Measurements from ENCODE around the gene CAMK2A. TPM values are rescaled to one million over a fixed set of nuclear protein-coding genes. Genes with fewer than 3 reads are reported as not detected.

CAMK2A gene
- total RNA-seq, 1 donor from 2014 or later, result not detected

DNA sequence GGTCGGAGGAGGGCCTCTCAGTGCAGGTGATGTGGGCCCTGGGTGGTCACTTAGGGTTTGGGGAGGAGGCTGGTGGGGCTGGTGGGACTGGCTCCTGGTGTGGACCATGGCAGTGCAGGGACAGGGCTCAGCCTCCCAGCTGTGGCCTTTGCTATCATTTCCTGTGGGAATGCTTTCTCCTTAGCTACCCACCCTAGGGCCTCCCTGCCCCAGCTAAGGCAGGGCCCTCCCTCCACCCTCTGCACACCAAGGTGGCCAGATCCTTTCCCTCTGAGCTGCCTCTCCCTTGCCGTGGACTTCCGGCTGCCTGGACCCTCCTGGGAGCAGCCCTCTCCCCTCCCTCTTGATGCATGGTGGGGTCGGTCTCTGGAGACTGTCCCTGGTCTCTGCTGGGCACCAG is 35.9 kb upstream of the CAMK2A start:
- H3K4me1 Mint-ChIP-seq (ENCODE audit: low read depth), result peaks cover 8% of the 10 kb centered on the region
- no peaks in the 10 kb centered on the region for H3K27me3 Mint-ChIP-seq (ENCODE audit: low read depth)
- no peak overlapping the region for H3K27ac Mint-ChIP-seq (ENCODE audit: unreplicated experiment)
- H3K36me3 Mint-ChIP-seq (ENCODE audit: low read depth), result no peaks in the 10 kb centered on the region
- TF ChIP-seq, protein P1, sequence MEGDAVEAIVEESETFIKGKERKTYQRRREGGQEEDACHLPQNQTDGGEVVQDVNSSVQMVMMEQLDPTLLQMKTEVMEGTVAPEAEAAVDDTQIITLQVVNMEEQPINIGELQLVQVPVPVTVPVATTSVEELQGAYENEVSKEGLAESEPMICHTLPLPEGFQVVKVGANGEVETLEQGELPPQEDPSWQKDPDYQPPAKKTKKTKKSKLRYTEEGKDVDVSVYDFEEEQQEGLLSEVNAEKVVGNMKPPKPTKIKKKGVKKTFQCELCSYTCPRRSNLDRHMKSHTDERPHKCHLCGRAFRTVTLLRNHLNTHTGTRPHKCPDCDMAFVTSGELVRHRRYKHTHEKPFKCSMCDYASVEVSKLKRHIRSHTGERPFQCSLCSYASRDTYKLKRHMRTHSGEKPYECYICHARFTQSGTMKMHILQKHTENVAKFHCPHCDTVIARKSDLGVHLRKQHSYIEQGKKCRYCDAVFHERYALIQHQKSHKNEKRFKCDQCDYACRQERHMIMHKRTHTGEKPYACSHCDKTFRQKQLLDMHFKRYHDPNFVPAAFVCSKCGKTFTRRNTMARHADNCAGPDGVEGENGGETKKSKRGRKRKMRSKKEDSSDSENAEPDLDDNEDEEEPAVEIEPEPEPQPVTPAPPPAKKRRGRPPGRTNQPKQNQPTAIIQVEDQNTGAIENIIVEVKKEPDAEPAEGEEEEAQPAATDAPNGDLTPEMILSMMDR (IDR thresholded peaks at IDR 0.05), result no peak
- H3K9me3 Mint-ChIP-seq (ENCODE audit: low read depth), result no peaks in the 10 kb centered on the region
- no peak overlapping the region for H3K4me3 Mint-ChIP-seq (ENCODE audit: unreplicated experiment)
- DNase-seq (ENCODE audit: low spot score), result no peak

DNA sequence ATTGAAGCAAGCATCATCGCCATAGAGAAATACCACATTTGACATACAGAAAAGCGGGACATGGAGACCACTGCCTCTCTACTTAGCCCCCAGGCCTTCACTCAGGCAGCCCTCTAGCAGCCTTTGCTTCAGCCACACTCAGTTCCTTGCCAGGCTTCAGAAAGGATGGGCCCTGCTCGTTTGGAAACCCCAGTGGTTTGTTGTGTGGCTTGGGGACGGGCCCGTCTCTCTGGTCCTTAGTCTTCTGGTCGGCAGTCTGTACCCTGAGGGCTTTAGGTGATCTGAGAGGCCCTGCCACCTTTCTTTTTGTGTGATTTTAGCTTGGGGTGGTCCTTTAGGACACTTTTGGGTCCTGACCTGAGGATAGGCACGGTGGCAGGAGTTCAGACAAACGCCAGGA is 34.2 kb upstream of the CAMK2A start:
- no peak overlapping the region for H3K4me3 Mint-ChIP-seq (ENCODE audit: unreplicated experiment)
- TF ChIP-seq, protein P1 (IDR thresholded peaks at IDR 0.05), result no peak
- no peaks in the 10 kb centered on the region for H3K27me3 Mint-ChIP-seq (ENCODE audit: low read depth)
- no peak for DNase-seq (ENCODE audit: low spot score)
- H3K4me1 Mint-ChIP-seq (ENCODE audit: low read depth), result peaks cover 24% of the 10 kb centered on the region
- no peaks in the 10 kb centered on the region for H3K36me3 Mint-ChIP-seq (ENCODE audit: low read depth)
- H3K27ac Mint-ChIP-seq (ENCODE audit: unreplicated experiment), result no peak overlapping the region
- no peaks in the 10 kb centered on the region for H3K9me3 Mint-ChIP-seq (ENCODE audit: low read depth)

DNA sequence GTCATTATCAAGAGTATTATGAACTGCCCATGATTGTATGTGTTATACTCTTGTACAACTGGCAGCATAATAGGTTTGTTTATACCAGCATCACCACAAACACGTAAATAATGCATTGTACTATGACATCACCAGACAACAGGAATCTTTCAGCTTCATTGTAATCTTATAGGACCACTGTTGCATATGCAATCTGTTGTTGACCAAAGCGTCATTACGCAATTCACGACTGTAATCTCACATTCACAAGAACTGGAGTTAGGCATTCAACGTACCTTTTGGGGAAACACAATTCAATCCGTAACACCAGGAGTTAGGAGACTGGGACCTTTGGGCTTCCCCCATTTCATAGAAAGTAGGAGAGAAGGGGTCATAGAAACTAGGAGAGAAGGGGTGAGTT is 33.5 kb upstream of the CAMK2A start:
- Mint-ChIP-seq H3K36me3 (ENCODE audit: low read depth) (no peaks in the 10 kb centered on the region), H3K4me3 (ENCODE audit: unreplicated experiment) (no peak overlapping the region), H3K27ac (ENCODE audit: unreplicated experiment) (no peak overlapping the region), H3K27me3 (ENCODE audit: low read depth) (no peaks in the 10 kb centered on the region), H3K4me1 (ENCODE audit: low read depth) (peaks cover 31% of the 10 kb centered on the region), H3K9me3 (ENCODE audit: low read depth) (no peaks in the 10 kb centered on the region)
- DNase-seq (ENCODE audit: low spot score), result no peak
- TF ChIP-seq, protein P1 (IDR thresholded peaks at IDR 0.05), result no peak

DNA sequence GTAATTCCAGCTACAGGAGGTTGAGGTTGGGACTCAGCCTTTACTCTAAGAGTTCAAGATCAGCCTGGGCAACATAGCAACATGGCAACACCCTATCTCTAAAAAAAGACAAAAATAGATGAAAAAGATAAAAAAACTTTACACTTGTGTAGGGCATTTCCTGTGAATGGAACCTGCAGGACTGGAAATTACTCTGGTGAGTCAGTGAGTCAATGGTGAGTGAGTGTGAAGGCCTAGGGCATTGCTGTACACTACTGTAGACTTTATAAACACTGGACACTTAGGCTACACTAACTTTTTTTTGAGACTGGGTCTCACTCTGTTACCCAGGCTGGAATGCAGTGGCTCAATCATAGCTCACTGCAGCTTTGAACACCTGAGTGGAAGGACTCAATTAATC is 32.6 kb upstream of the CAMK2A start:
- TF ChIP-seq, protein P1 (IDR thresholded peaks at IDR 0.05), result no peak
- peaks cover 40% of the 10 kb centered on the region for H3K4me1 Mint-ChIP-seq (ENCODE audit: low read depth)
- H3K27ac Mint-ChIP-seq (ENCODE audit: unreplicated experiment), result no peak overlapping the region
- no peak overlapping the region for H3K4me3 Mint-ChIP-seq (ENCODE audit: unreplicated experiment)
- DNase-seq (ENCODE audit: low spot score), result no peak
- H3K36me3 Mint-ChIP-seq (ENCODE audit: low read depth), result no peaks in the 10 kb centered on the region
- H3K27me3 Mint-ChIP-seq (ENCODE audit: low read depth), result no peaks in the 10 kb centered on the region
- H3K9me3 Mint-ChIP-seq (ENCODE audit: low read depth), result no peaks in the 10 kb centered on the region

DNA sequence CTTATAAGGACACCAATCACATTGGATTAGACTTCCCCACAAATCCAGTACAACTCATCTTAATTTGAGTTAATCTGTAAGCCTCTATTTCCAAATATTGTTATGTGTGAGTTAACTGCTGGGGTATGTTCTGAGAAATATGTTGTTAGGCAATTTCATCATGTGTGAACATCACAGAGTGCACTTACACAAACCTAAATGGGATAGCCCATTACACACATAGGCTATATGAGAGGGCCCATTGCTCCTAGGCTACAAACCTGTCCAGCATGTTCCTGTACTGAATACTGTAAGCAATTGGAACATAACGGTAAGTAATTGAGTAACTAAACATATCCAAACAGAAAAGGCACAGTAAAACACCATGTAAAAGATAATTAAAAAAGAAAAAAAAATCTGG is 32.2 kb upstream of the CAMK2A start:
- Mint-ChIP-seq H3K27me3 (ENCODE audit: low read depth) (no peaks in the 10 kb centered on the region), H3K4me3 (ENCODE audit: unreplicated experiment) (no peak overlapping the region), H3K4me1 (ENCODE audit: low read depth) (peaks cover 45% of the 10 kb centered on the region), H3K36me3 (ENCODE audit: low read depth) (no peaks in the 10 kb centered on the region), H3K9me3 (ENCODE audit: low read depth) (no peaks in the 10 kb centered on the region), H3K27ac (ENCODE audit: unreplicated experiment) (no peak overlapping the region)
- DNase-seq (ENCODE audit: low spot score), result no peak
- TF ChIP-seq, protein P1 (IDR thresholded peaks at IDR 0.05), result no peak

Measured in chondrocyte (in vitro differentiated cells).